GM19438 (cell line): Measurements from ENCODE around the gene ERGIC2.
"Not testable (repeated sequence)": the region's sequence is repeated elsewhere in the genome, so short reads cannot be mapped to it uniquely, and the experiment has no call there.

Experiments used
- ATAC-seq: cut with Tn5 transposase; IDR thresholded peaks from one replicate; pipeline ENCODE4 v1.9.1; 2021; ENCODE audit warnings: low read depth; ENCODE audit not compliant: unreplicated experiment

The ERGIC2 gene

DNA sequence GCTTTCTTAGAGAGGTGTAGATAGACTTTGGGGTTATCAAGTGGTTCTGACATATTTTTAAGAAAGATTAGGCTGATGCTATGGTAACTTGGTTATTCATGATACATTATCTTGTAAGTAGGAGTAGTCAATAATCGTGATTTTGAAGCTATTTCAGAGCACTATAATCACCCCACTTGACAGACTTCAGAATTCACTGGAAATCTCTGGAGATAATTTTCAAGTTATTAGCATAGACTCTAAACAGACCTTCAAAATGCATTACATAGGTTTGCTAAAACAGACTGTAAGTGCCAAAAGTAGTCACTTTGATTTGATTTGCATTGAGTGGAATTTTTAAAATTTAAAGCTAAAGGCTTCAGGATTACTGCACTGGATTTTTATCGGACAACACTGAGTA, 74.3 kb downstream of the ERGIC2 start:
- ATAC-seq, result no peak

DNA sequence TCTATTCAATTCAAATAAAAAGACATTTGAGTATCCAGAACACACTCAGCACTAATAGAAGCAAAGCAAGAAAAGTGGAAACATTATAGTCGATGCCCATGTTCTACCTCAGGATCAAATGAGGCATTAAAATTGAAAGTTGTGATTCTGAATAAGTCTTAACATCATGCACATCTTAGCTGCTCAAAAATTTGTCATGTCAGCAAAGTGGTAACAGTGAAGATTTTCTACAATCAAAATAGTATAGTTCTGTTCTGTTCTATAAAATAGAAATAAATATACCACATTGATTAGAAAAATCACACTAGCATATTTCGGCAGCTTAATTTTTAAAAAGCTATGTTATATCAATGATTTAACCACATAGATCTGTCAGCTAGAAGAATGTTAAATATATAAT, 74.7 kb downstream of the ERGIC2 start:
- ATAC-seq, result no peak

DNA sequence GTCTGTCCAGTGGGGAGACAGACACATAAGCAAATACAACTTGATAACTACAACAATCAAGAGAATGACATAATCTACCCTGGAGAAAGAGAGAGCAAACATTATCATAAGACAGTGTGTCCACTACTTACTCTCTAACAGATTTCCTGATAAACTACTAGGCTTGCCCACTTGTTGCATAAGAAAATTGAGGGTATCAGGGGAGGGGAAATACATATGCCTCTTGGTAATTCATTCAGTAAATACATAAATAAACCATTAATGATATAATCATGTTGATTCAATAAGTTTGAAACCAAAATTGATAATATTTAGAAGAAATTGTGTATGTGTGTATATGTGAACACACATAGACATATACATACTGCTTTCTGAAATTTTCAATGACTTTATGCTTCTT, 76.6 kb downstream of the ERGIC2 start:
- ATAC-seq, result no peak

DNA sequence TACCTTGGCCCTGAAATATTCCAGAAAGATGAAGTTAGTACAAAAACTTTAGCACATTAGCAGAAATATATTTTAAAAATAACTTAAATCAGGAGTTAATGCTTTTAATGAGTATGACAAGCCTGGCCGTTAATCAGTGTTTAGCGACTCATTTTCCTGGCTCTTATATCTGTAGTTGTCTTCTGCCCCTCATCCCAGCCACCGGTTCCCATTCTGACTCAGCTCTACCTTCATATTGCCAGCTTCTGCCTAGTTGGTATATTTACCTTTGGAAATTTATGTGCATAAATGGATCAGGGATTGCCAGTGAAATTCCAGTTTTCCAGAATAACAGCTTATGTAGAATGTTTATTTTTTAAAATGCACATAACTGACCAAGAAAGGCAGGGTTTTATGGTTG, 79.9 kb downstream of the ERGIC2 start:
- ATAC-seq, result no peak

DNA sequence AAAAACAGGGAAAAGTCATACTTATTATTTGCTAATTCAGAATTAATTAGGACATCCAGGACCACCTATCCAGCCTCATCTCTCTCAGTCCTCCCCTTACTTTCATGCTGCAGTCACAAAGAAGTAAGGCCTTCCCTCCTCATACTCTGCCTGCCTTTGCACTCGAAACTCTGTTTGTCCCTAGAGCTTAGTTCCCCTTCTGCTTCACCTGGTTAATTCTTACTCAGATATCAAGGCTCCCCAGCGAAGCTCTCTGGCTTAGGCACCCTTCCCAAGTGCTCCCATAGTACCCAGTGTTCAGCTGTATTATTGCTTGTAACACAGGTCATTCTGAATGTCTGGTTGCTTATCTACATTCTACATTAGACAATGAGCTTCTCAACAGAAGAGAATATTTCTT, 81.3 kb downstream of the ERGIC2 start:
- ATAC-seq, result no peak

DNA sequence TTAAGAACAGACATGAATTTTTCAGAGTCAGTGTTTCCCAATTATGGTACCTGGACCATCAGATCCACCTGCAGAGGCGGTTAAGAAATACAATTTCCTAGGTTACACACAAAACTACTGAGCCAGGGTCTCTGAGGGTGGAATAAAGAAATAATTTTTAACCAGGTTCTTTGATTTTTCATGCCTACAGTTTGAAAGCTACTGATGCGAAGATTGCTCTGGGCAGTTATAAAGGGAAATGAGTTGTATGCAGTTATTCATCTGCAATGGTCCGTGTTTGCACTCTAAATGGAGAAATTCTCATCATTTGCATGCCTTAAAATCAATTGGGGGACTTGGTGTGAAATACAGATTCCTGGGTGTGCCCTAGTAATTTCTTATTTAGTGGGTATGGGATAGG, 89.7 kb downstream of the ERGIC2 start:
- ATAC-seq, result no peak

DNA sequence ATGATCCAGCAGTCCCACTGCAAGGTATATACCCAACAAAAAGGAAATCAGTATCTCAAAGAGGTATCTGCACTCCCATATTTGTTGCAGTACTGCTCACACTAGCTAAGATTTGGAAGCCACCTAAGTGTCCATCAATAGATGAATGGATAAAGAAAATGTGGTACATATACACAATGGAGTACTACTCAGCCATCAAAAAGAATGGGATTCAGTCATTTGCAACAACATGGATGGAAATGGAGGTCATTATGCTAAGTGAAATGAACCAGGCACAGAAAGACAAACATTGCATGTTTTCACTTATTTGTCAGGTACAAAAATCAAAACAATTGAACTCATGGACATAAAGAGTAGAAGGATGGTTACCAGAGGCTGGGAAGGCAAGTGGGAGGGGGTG, 90.5 kb downstream of the ERGIC2 start:
- not testable (repeated sequence) for ATAC-seq

DNA sequence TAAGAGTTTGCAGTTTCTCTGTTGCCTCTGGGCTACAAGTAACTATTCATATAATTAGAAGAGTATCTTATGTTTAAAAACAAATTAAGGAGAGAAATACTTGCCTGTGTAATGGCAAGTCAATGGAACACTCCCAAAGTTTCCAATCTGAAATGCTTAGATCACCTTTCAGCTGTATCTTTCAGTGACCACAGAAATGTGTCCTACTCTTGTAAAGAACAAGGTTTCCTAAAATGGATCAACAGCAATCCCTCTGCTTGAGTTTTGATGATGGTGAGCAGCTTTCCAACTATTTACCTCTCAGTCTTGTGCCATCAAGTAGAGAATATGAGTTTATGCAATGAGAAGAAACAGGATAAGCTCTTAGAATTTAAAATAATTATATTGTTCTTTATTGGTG, 92.9 kb downstream of the ERGIC2 start:
- ATAC-seq, result no peak

DNA sequence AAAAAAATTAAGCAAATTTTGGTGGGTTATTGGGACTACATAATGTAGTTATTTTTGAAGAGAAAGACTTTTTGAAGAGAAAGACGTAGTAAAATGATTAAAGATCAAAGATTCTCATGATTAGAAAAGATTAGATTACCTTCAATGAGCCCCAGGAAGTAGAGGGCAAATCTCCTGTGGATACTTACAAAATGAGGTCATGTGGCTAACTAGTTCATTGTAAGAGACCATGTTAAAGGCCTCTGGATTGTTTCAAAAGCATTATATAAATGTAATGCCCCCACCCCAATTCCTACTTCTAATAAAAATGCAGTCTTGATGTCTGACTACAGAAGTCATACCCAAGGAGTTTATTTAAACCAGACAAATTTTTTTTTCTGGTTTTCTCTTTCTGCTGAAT, 93.3 kb downstream of the ERGIC2 start:
- ATAC-seq, result no peak
